M059J (cell line): ENCODE results near the gene EML4. TPM values are rescaled to one million over a fixed set of nuclear protein-coding genes. Genes with fewer than 3 reads are reported as not detected.
A peak's percentile ranks its signal among the peaks of the same experiment; 100 is the strongest.

Experiments used
- DNase-seq: peaks from one replicate; pipeline ENCODE4 v3.0.0-alpha.2; 2012; ENCODE audit warnings: low read depth
- total RNA-seq: library from RNA; depleted of rRNA; stranded (reverse); fragments of >200 nt; shearing (Covaris generic); gene quantifications from 2 replicates; pipeline ENCODE4 v1.2.3, GENCODE V29; 2014

EML4 gene
- total RNA-seq, 1 experiment from 2014 or later: 36.7 TPM

DNA sequence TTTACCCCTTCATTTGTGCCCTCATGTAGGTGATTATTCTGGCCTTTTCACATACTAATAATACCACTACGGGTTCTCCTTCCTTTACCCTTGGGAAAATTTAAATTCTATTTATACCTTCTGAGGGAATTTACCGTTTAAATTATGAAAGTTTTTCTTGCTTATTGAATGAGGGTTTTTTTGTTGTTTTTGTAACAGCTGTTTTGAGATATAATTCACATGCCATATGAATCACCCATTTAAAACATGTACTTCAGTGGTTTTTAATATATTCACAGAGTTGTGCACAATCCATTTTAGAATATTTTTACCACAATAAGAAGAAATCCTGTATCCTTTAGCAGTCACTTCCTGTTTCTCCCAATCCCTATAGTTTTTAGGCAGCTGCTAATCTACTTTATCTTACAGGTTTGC is 54.7 kb downstream of the EML4 start:
- DNase-seq: no peak

DNA sequence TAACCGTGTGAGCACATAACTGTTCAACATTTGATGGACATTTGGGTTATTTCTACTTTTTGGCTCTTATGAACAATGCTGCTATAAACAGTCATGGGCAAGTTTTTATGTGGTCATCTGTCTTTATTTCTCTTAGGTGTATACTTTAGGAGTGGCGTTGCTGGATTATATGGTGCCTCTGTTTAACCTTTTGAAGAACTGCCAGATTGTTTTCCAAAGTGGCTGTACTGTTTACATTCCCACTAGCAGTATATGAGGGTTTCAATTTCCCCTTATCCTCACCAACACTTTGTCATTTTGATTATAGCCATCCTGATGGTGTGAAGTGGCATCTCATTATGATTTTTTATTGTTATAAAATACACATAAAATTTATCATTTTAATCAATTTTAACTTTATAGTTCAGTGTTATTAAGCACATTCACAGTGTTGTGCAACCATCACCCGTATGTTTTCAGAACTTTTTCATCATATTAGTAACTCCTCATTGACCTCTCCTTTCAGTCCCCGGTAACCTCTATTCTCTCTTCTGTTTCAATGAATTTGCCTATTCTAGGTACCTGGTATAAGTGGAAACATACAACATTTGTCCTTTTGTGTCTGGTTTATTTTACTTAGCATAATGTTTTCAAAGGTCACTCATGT is 55.4 kb downstream of the EML4 start:
- DNase-seq: no peak

DNA sequence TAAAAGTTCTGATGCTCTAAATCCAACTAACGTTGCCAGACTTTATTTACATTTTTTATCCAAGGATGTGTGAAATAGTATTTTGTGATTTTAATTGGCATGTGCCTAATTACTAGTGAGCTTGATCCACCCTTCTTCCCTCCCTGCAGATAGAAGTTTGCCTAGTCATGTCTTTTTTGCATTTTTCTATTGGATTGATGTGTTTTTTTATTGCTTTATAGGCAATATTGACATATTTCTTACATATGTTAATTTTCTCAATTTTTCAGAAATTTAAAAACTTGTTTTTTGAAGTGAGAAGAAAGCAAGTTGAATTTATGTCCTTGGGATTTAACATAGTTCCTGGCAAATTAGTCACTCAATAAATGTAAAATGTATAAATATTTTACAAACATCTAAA is 56.4 kb downstream of the EML4 start:
- DNase-seq: no peak

DNA sequence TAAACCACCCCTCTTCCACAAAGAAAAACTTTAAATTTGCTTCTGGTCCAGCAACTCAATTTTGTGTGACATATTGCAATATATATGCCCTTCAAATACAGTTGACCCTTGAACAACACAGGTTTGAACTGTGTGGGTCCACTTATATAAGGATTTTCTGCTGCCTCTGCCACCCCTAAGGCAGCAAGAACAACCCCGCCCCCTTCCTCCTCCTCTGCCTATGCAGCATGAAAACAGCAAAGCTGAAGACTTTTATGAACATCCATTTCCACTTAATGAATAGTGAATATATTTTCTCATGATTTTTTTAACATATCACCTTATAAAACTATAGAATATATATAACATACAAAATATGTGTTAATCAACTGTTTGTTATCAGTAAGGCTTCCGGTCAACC is 58.3 kb downstream of the EML4 start:
- DNase-seq: no peak

DNA sequence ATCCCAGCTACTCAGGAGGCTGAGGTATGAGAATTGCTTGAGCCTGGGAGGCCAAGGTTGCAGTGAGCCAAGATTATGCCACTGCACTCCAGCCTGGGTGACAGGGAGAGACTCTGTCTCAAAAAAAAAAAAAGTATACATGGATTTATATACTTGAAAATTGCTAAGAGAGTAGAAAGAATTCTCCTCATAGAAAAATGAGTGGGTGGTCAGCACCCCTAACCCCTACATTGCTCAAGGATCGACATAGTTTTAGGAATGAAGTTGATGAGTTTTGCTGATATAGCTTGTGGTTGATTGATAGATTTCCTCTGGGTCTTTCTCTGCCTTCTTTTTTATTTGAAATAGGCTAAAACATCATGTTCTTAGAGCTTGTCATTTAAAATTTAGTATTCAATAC is 58.9 kb downstream of the EML4 start:
- DNase-seq: no peak

- no peak for DNase-seq
These were observed 60.8 kb downstream of the EML4 start for GRCh38 chr2:42229949-42230348.

GRCh38 chr2:42230891-42231290 is 61.7 kb downstream of the EML4 start:
- DNase-seq: no peak

GRCh38 chr2:42232024-42232423 is 62.9 kb downstream of the EML4 start:
- DNase-seq: no peak

DNA sequence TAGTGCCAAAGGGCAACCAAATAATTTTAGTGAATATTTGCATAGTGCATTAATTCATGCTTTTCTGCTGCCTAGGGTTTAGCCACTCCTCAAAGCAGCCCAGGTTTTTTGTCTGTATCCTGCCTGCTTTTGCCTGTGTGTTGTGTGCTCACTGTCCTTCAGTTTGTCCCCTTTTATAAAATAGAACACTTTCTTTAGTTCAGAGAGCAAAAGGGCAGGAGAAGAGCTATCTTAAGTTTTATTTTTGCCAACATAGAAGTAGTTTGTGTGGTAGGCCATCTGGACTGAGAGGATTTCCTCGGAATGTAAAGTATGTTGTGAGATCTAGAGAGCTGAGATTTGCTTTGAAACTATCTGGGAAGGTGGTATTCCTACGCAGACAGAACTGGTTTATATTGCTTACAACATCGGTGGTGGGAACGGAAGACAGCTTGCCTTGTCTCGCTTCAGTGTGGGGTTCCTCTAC is 64.9 kb downstream of the EML4 start:
- DNase-seq: no peak

- no peak for DNase-seq
These were observed 67.8 kb downstream of the EML4 start for GRCh38 chr2:42236911-42237310.

- peak; percentile 56 for DNase-seq
These were observed 69.6 kb downstream of the EML4 start for GRCh38 chr2:42238644-42239288.

- DNase-seq: peak; percentile 14
These were observed 70.1 kb downstream of the EML4 start for GRCh38 chr2:42239289-42239661.

- DNase-seq: no peak
These were observed 70.7 kb downstream of the EML4 start for GRCh38 chr2:42239811-42240210.

DNA sequence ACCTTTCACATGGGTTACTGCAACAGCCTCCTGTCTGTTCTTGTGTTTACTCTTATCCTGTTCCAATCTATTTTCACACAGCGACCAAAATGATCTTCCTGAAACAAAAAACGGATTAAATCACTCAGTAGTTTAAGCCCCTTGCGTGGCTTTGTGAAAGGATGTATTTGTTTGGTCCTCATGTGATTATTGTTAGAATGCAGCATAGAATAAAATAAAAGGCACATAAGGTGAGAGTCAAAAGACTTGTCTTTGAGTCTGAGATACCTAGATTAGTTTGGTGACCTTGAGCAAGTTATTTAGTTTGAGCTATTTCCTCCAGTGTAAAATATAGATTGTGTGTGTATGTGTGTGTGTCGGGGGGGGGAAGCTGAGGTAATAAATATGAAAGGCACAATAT is 72.4 kb downstream of the EML4 start:
- no peak for DNase-seq

GRCh38 chr2:42243297-42243696 is 74.1 kb downstream of the EML4 start:
- no peak for DNase-seq

- no peak for DNase-seq
These were observed 75.4 kb downstream of the EML4 start for GRCh38 chr2:42244520-42244919.

DNA sequence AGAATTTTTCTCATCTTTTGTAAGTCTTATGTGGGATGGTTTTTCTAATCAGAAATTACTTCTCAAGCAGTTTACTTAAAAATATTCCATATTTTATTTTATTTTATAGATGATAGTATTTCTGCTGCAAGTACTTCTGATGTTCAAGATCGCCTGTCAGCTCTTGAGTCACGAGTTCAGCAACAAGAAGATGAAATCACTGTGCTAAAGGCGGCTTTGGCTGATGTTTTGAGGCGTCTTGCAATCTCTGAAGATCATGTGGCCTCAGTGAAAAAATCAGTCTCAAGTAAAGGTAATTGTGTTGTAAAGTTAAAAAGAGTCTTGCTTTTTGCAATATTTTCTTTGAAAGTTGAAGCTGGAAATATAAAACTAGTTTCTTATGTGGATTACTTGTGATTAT is 76.2 kb downstream of the EML4 start:
- DNase-seq: no peak

DNA sequence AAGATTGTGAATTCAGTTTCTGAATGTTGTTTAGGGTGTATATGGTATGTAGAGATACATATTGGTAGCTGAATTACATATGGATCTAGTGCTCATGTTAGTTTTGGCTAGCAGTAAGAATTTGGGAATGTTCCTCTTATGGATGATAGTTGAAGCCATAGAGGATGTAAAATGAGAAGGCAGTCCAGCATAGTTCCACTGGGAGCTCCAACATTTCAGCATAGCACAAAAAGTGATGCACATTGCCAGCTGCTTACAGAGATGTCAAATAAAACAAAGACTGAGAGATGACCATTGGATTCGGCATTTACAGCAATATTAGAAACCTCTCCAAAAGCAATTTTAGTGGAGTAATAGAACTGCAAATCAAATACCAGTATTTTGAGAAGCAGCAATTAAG is 77.4 kb downstream of the EML4 start:
- DNase-seq: no peak

DNA sequence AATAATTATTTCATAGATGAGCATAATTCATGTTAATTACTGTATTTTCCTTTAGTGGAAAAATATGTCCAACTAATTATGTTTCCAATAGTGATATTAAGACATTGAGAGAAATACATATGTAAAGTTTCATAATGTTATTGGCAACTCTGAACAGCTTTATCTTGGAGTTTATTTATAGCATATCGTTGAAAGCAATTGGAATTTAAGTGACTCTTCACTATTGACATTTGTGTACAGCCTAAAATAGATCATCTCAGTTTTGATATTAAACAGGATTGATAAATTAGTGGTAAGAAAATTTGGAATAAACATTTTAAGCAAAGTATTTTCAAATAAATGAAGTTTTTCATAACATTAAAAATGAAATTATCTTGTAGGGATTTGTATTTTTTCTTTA is 79.7 kb downstream of the EML4 start:
- DNase-seq: no peak

DNA sequence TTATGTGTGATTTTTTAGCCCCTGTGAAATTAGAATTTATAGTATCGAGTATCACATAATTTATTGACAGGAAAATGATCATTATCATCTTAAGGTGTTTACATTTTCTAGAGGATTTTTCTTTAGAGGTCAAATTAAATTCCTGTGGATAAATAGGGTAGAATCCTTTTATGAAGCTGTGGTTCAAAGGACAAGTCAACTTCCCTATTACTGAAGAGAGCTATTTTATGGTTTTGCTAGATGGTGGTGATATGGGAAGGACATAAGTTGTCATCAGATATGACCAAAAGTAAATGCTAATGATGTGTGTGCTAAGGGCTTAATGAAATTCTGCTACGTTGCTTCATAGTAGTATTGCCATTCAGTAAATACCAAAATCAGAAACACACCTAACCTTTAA is 80.1 kb downstream of the EML4 start:
- DNase-seq: no peak

GRCh38 chr2:42249887-42250286 is 80.7 kb downstream of the EML4 start:
- peak; percentile 9 for DNase-seq

- DNase-seq: no peak
These were observed 81.8 kb downstream of the EML4 start for GRCh38 chr2:42250925-42251324.

GRCh38 chr2:42252464-42252863 is 83.3 kb downstream of the EML4 start:
- DNase-seq: no peak
